Karpas-422 (cell line): Measurements from ENCODE around the gene ADAMTS17. TPM values are rescaled to one million over a fixed set of nuclear protein-coding genes. Genes with fewer than 3 reads are reported as not detected.

Source experiments
- DNase-seq: peaks from one replicate; pipeline ENCODE4 v3.0.0-alpha.2; 2015
- H2AFZ ChIP-seq: fragments of 200-600 bp; sonication (generic); 2 replicates; pipeline ENCODE4 v1.6.1; 2014; ENCODE audit warnings: antibody characterized with exemption, low read length, mixed read lengths
- H3K27ac ChIP-seq: fragments of 200-600 bp; sonication (generic); 2 replicates; pipeline ENCODE4 v1.5.1; 2014; ENCODE audit warnings: mild to moderate bottlenecking, low read length, moderate library complexity
- H3K27me3 ChIP-seq: fragments of 200-600 bp; sonication (generic); 2 replicates; pipeline ENCODE4 v1.6.1; 2014; ENCODE audit warnings: low read length, mixed read lengths
- H3K36me3 ChIP-seq: fragments of 200-600 bp; sonication (generic); 2 replicates; pipeline ENCODE4 v1.6.1; 2014; ENCODE audit warnings: low read length, mixed read lengths; ENCODE audit not compliant: insufficient read depth
- H3K4me1 ChIP-seq: fragments of 200-600 bp; sonication (generic); 2 replicates; pipeline ENCODE4 v1.6.1; 2014; ENCODE audit warnings: mild to moderate bottlenecking, low read length, mixed read lengths
- H3K4me2 ChIP-seq: fragments of 200-600 bp; sonication (generic); 2 replicates; pipeline ENCODE4 v1.6.1; 2014; ENCODE audit warnings: low read length, low read depth, mild to moderate bottlenecking; ENCODE audit not compliant: poor library complexity, severe bottlenecking
- H3K4me3 ChIP-seq: fragments of 200-600 bp; sonication (generic); 2 replicates; pipeline ENCODE4 v1.5.1; 2014; ENCODE audit warnings: mild to moderate bottlenecking, antibody characterized with exemption, low read length, mixed read lengths
- H3K79me2 ChIP-seq: fragments of 200-600 bp; sonication (generic); 2 replicates; pipeline ENCODE4 v1.6.1; 2014; ENCODE audit warnings: mild to moderate bottlenecking, low read length, mixed read lengths
- H3K9ac ChIP-seq: fragments of 200-600 bp; sonication (generic); 2 replicates; pipeline ENCODE4 v1.6.0; 2014; ENCODE audit warnings: low read length
- H3K9me2 ChIP-seq: fragments of 200-600 bp; sonication (generic), shearing (Covaris generic); replicated peaks from 2 replicates; pipeline ENCODE4 v1.6.0; 2014; ENCODE audit warnings: mild to moderate bottlenecking, low read length, moderate library complexity; ENCODE audit not compliant: insufficient read depth
- H3K9me3 ChIP-seq: fragments of 300-700, 200-600 bp; sonication (generic); 2 replicates; pipeline ENCODE4 v1.6.1; 2014; ENCODE audit warnings: low read length, mixed read lengths
- H4K20me1 ChIP-seq: fragments of 200-600 bp; sonication (generic); 2 replicates; pipeline ENCODE4 v1.6.1; 2014; ENCODE audit warnings: mild to moderate bottlenecking, antibody characterized with exemption, low read length, low read depth; ENCODE audit not compliant: insufficient read depth
- total RNA-seq: library from RNA; depleted of rRNA; stranded (reverse); fragments of >200 nt; shearing (Covaris generic); gene quantifications from 2 replicates; pipeline ENCODE4 v1.2.3, GENCODE V29; 2014; ENCODE audit warnings: low replicate concordance

ADAMTS17 gene
- total RNA-seq, 1 experiment from 2014 or later, result not detected

- Histone ChIP-seq H3K4me1 (no peaks in the 10 kb centered on the region), H2AFZ (no peak overlapping the region), H3K79me2 (no peaks in the 10 kb centered on the region), H3K4me2 (no peak overlapping the region), H3K27me3 (no peaks in the 10 kb centered on the region), H3K4me3 (no peak overlapping the region), H3K36me3 (no peaks in the 10 kb centered on the region), H3K9me2 (no peaks in the 10 kb centered on the region), H3K9ac (no peak overlapping the region), H4K20me1 (no peaks in the 10 kb centered on the region), H3K9me3 (no peaks in the 10 kb centered on the region), H3K27ac (no peak overlapping the region)
- no peak for DNase-seq
Observed at GRCh38 chr15:100112636-100113305, 229.0 kb downstream of the ADAMTS17 start.

- Histone ChIP-seq H3K9ac (no peak overlapping the region), H3K27ac (no peak overlapping the region), H4K20me1 (no peaks in the 10 kb centered on the region), H3K4me1 (no peaks in the 10 kb centered on the region), H3K79me2 (no peaks in the 10 kb centered on the region), H3K27me3 (no peaks in the 10 kb centered on the region), H3K36me3 (no peaks in the 10 kb centered on the region), H3K4me3 (no peak overlapping the region), H2AFZ (no peak overlapping the region), H3K9me3 (no peaks in the 10 kb centered on the region), H3K9me2 (no peaks in the 10 kb centered on the region), H3K4me2 (no peak overlapping the region)
- DNase-seq, result no peak
Observed at GRCh38 chr15:100112061-100112420, 229.7 kb downstream of the ADAMTS17 start.

GRCh38 chr15:100111125-100112060, 230.4 kb downstream of the ADAMTS17 start:
- Histone ChIP-seq H3K4me3 (no peak overlapping the region), H3K9me2 (no peaks in the 10 kb centered on the region), H3K79me2 (no peaks in the 10 kb centered on the region), H2AFZ (no peak overlapping the region), H3K9ac (no peak overlapping the region), H3K27me3 (no peaks in the 10 kb centered on the region), H3K4me1 (no peaks in the 10 kb centered on the region), H3K9me3 (no peaks in the 10 kb centered on the region), H3K36me3 (no peaks in the 10 kb centered on the region), H4K20me1 (no peaks in the 10 kb centered on the region), H3K27ac (no peak overlapping the region), H3K4me2 (no peak overlapping the region)
- DNase-seq, result no peak

- Histone ChIP-seq H3K9me3 (no peaks in the 10 kb centered on the region), H4K20me1 (no peaks in the 10 kb centered on the region), H3K79me2 (no peaks in the 10 kb centered on the region), H3K27ac (no peak overlapping the region), H3K4me3 (no peak overlapping the region), H3K4me2 (no peak overlapping the region), H3K36me3 (no peaks in the 10 kb centered on the region), H3K27me3 (no peaks in the 10 kb centered on the region), H3K9me2 (no peaks in the 10 kb centered on the region), H3K4me1 (no peaks in the 10 kb centered on the region), H2AFZ (no peak overlapping the region), H3K9ac (no peak overlapping the region)
- no peak for DNase-seq
Observed at GRCh38 chr15:100109486-100110035, 232.2 kb downstream of the ADAMTS17 start.

- Histone ChIP-seq H3K27me3 (no peaks in the 10 kb centered on the region), H3K9me2 (no peaks in the 10 kb centered on the region)
- DNase-seq, result no peak
Observed at GRCh38 chr15:100108846-100109245, 232.9 kb downstream of the ADAMTS17 start.

GRCh38 chr15:100108346-100108745, 233.4 kb downstream of the ADAMTS17 start:
- Histone ChIP-seq H4K20me1 (no peaks in the 10 kb centered on the region), H3K9me3 (no peaks in the 10 kb centered on the region), H3K4me2 (no peak overlapping the region), H3K9ac (no peak overlapping the region), H3K27me3 (no peaks in the 10 kb centered on the region), H3K4me3 (no peak overlapping the region), H3K9me2 (no peaks in the 10 kb centered on the region), H2AFZ (no peak overlapping the region), H3K27ac (no peak overlapping the region), H3K4me1 (no peaks in the 10 kb centered on the region), H3K79me2 (no peaks in the 10 kb centered on the region), H3K36me3 (no peaks in the 10 kb centered on the region)
- no peak for DNase-seq

More at GRCh38 chr15:100108846-100109245, 232.9 kb downstream of the ADAMTS17 start:
- H2AFZ ChIP-seq, result no peak overlapping the region
- H3K4me1 ChIP-seq, result no peaks in the 10 kb centered on the region
- H3K9me3 ChIP-seq, result no peaks in the 10 kb centered on the region
- H3K4me2 ChIP-seq, result no peak overlapping the region
- H3K4me3 ChIP-seq, result no peak overlapping the region
- no peaks in the 10 kb centered on the region for H3K79me2 ChIP-seq
- H3K9ac ChIP-seq, result no peak overlapping the region
- no peak overlapping the region for H3K27ac ChIP-seq
- no peaks in the 10 kb centered on the region for H4K20me1 ChIP-seq
- H3K36me3 ChIP-seq, result no peaks in the 10 kb centered on the region

GRCh38 chr15:100107606-100108225, 234.1 kb downstream of the ADAMTS17 start:
- H3K9ac ChIP-seq, result no peak overlapping the region
- DNase-seq, result no peak
- H3K4me3 ChIP-seq, result no peak overlapping the region
- no peaks in the 10 kb centered on the region for H3K9me2 ChIP-seq
- no peaks in the 10 kb centered on the region for H3K36me3 ChIP-seq
- no peak overlapping the region for H3K27ac ChIP-seq
- H3K79me2 ChIP-seq, result no peaks in the 10 kb centered on the region
- no peaks in the 10 kb centered on the region for H3K27me3 ChIP-seq
- H2AFZ ChIP-seq, result no peak overlapping the region
- H3K9me3 ChIP-seq, result no peaks in the 10 kb centered on the region
- no peak overlapping the region for H3K4me2 ChIP-seq
- no peaks in the 10 kb centered on the region for H3K4me1 ChIP-seq
- H4K20me1 ChIP-seq, result no peaks in the 10 kb centered on the region

GRCh38 chr15:100107151-100107550, 234.6 kb downstream of the ADAMTS17 start:
- Histone ChIP-seq H3K9me3 (no peaks in the 10 kb centered on the region), H3K4me2 (no peak overlapping the region), H3K4me1 (no peaks in the 10 kb centered on the region), H3K36me3 (no peaks in the 10 kb centered on the region), H3K9me2 (no peaks in the 10 kb centered on the region), H3K79me2 (no peaks in the 10 kb centered on the region), H3K27ac (no peak overlapping the region), H4K20me1 (no peaks in the 10 kb centered on the region), H3K27me3 (no peaks in the 10 kb centered on the region), H3K9ac (no peak overlapping the region), H3K4me3 (no peak overlapping the region), H2AFZ (no peak overlapping the region)
- DNase-seq, result no peak
